Activated T-cell treated with anti-CD3 and anti-CD28 coated beads for 48 hours (primary cell): ENCODE measurements around the gene ZNF790.
"Not testable (repeated sequence)": the region's sequence is repeated elsewhere in the genome, so short reads cannot be mapped to it uniquely, and the experiment has no call there.

ENCODE experiments used
- DNase-seq: peaks from one replicate; pipeline ENCODE4 v3.0.0-alpha.2; 2020; ENCODE audit warnings: low read depth

The ZNF790 gene

GRCh38 chr19:36837906-36838783 is at the start of gene ZNF790:
Gene ZNF790, minus strand, starts transcription at chr19:36838387. Its CDS starts 12,768 bp downstream, at chr19:36825619.
- peak; percentile 76 for DNase-seq

GRCh38 chr19:36876993-36877938 is 39.1 kb upstream of the ZNF790 start:
- no peak for DNase-seq

- no peak for DNase-seq
Observed at GRCh38 chr19:36851898-36852297, 13.7 kb upstream of the ZNF790 start.

- peak; percentile 77 for DNase-seq
Observed at GRCh38 chr19:36850559-36851442, 12.6 kb upstream of the ZNF790 start, which contains the start of gene ZNF345. Gene ZNF345, plus strand, starts transcription at chr19:36850876. Its CDS starts 25,955 bp downstream, at chr19:36876831.

- peak; percentile 82 for DNase-seq
Observed at GRCh38 chr19:36849701-36850558, 11.7 kb upstream of the ZNF790 start.

GRCh38 chr19:36847968-36848367 is 9.8 kb upstream of the ZNF790 start:
- no peak for DNase-seq

GRCh38 chr19:36838784-36839324 is 667 bp upstream of the ZNF790 start:
- no peak for DNase-seq

GRCh38 chr19:36837176-36837905 is 846 bp downstream of the ZNF790 start:
- no peak for DNase-seq

GRCh38 chr19:36833430-36833829 is 4.8 kb downstream of the ZNF790 start:
- DNase-seq = no peak

- no peak for DNase-seq
Observed at GRCh38 chr19:36821758-36822157, 16.4 kb downstream of the ZNF790 start.

- DNase-seq = no peak
Observed at GRCh38 chr19:36819130-36819630, 19.0 kb downstream of the ZNF790 start.

- no peak for DNase-seq
Observed at GRCh38 chr19:36807029-36807428, 31.2 kb downstream of the ZNF790 start.

GRCh38 chr19:36805364-36805763 is 32.8 kb downstream of the ZNF790 start:
- no peak for DNase-seq

GRCh38 chr19:36797786-36798108 is 40.4 kb downstream of the ZNF790 start:
- no peak for DNase-seq

GRCh38 chr19:36796714-36796992 is 41.5 kb downstream of the ZNF790 start:
- DNase-seq = no peak

GRCh38 chr19:36791420-36792141 is 46.6 kb downstream of the ZNF790 start:
- DNase-seq = not testable (repeated sequence)

GRCh38 chr19:36775768-36776167 is 62.4 kb downstream of the ZNF790 start:
- DNase-seq = no peak

GRCh38 chr19:36773223-36773579 is 65.0 kb downstream of the ZNF790 start:
- DNase-seq = no peak
